Measurements from ENCODE around the gene PGAP6. TPM values are rescaled to one million over a fixed set of nuclear protein-coding genes. Genes with fewer than 3 reads are reported as not detected.

The PGAP6 gene
- total RNA-seq, 1 experiment from 2014 or later = 128 TPM

DNA sequence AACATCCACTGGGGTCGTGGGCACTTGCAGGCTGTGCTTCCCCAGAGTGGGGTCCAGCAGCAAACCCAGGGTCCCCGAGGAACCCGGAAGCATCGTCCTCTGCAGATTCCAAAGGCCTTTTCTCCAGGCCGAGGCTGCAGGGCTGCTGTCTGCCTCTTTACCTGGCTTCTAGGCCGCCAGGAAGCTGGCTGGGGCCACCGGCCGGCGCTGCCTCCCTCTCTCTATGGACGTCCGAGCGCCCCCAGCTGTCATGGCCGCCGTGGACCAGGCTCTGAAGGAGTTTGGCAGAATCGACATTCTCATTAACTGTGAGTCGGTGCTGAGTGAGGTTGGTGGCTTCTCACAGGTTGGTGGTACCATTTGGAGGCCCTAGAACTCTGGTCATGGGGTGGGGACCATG lies 25.5 kb upstream of the PGAP6 start:
- intact Hi-C loops (cut with micrococcal nuclease; ENCODE audit: unreplicated experiment) = no loop called here
- no peaks in the 10 kb centered on the region; the same call in 1 of the 2 replicates for H3K36me3 ChIP-seq (ENCODE audit: control insufficient read depth, insufficient read depth, low read length)
- 0 out of 2 replicates have a peak, but pooled peaks have one; percentile 15 for ATAC-seq
- peaks cover 3% of the 10 kb centered on the region; the same call in 1 of the 2 replicates for H3K4me1 ChIP-seq (ENCODE audit: control insufficient read depth, insufficient read depth, low read length)
- H3K4me3 ChIP-seq (ENCODE audit: low read depth in 2 of 2, low read length in 2 of 2) = no peak overlapping the region
- in situ Hi-C loops (cut with HindIII; ENCODE audit: low pct_unique_long_range_greater_than_20kb, low sequenced_read_pairs) = no loop called here
- no TSS peak for BruUV-seq (replicated peaks)
- POLR2A ChIA-PET = no interaction called here
- H3K27me3 ChIP-seq (ENCODE audit: control insufficient read depth, insufficient read depth, low read length) = no peaks in the 10 kb centered on the region
- no peak for TF ChIP-seq POLR2AphosphoS5 (IDR thresholded peaks at IDR 0.05; ENCODE audit: low read depth, low read length)
- no peak for TF ChIP-seq SIN3A (IDR thresholded peaks at IDR 0.05; ENCODE audit: borderline replicate concordance, insufficient read depth, low read depth, low read length)
- no peak for TF ChIP-seq TCF7L2 (IDR thresholded peaks at IDR 0.05; ENCODE audit: low read depth, low read length)
- TF ChIP-seq, protein P1, sequence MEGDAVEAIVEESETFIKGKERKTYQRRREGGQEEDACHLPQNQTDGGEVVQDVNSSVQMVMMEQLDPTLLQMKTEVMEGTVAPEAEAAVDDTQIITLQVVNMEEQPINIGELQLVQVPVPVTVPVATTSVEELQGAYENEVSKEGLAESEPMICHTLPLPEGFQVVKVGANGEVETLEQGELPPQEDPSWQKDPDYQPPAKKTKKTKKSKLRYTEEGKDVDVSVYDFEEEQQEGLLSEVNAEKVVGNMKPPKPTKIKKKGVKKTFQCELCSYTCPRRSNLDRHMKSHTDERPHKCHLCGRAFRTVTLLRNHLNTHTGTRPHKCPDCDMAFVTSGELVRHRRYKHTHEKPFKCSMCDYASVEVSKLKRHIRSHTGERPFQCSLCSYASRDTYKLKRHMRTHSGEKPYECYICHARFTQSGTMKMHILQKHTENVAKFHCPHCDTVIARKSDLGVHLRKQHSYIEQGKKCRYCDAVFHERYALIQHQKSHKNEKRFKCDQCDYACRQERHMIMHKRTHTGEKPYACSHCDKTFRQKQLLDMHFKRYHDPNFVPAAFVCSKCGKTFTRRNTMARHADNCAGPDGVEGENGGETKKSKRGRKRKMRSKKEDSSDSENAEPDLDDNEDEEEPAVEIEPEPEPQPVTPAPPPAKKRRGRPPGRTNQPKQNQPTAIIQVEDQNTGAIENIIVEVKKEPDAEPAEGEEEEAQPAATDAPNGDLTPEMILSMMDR (IDR thresholded peaks at IDR 0.05) = no peak
- TF ChIP-seq, protein P2, sequence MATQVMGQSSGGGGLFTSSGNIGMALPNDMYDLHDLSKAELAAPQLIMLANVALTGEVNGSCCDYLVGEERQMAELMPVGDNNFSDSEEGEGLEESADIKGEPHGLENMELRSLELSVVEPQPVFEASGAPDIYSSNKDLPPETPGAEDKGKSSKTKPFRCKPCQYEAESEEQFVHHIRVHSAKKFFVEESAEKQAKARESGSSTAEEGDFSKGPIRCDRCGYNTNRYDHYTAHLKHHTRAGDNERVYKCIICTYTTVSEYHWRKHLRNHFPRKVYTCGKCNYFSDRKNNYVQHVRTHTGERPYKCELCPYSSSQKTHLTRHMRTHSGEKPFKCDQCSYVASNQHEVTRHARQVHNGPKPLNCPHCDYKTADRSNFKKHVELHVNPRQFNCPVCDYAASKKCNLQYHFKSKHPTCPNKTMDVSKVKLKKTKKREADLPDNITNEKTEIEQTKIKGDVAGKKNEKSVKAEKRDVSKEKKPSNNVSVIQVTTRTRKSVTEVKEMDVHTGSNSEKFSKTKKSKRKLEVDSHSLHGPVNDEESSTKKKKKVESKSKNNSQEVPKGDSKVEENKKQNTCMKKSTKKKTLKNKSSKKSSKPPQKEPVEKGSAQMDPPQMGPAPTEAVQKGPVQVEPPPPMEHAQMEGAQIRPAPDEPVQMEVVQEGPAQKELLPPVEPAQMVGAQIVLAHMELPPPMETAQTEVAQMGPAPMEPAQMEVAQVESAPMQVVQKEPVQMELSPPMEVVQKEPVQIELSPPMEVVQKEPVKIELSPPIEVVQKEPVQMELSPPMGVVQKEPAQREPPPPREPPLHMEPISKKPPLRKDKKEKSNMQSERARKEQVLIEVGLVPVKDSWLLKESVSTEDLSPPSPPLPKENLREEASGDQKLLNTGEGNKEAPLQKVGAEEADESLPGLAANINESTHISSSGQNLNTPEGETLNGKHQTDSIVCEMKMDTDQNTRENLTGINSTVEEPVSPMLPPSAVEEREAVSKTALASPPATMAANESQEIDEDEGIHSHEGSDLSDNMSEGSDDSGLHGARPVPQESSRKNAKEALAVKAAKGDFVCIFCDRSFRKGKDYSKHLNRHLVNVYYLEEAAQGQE (IDR thresholded peaks at IDR 0.05; ENCODE audit: insufficient read depth in 1 of 2, low read depth in 2 of 2, low read length in 1 of 2) = no peak
- CTCF ChIA-PET = no interaction called here
- H3K27ac ChIP-seq (ENCODE audit: low read length) = no peak overlapping the region
- DNase-seq (ENCODE audit: low read depth, low spot score) = no peak
- no peaks in the 10 kb centered on the region for H3K9me3 ChIP-seq (ENCODE audit: control insufficient read depth, insufficient read depth, low read depth, low read length)

DNA sequence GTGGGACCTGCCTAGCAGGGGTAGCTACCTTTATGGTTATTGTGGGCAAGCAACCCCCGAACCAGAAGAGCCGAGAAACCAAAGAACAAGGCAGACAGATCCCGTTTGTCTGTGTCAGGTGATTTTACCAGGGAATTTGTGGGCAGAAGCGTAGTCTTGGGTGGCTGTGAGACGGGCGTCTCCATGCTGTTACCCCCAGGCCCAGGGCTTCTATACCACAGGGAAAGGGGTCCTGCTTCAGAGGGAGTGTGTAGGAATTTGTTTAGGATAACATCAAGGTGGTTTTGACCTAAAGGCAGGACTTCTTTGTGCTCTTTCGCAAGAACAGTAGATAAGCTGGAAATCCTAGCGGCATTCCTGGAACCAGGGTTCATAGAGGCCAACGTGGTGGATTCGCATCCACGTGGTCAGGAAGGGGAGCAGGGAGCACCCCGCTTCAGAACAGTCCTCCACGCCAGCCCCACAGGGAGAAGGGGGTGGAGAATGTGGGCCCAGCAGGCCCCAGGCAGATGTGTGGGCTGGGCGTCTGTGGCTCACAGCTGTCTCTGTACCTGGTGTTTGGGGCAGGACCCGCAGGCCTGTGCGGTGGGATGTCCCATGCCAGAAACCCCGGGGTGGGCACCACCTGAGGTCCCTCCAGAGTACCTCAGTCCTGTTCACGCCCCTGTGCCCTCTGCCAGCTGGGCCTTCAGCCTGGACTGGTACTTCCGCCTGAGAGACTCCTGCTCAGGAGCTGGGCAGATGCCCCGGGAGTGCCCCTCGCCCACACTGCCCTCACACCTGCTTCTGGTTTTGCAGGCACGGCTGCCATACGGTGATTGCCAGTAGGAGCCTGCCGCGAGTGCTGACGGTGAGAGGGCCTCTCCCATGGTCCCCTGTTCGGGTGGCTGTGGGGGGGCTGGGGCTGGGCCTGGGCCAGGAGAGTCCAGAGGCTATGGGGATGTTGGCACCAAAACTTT lies 24.0 kb upstream of the PGAP6 start:
- Histone ChIP-seq H3K27ac (ENCODE audit: low read length) (no peak overlapping the region; the same call in 1 of the 2 replicates), H3K4me1 (ENCODE audit: control insufficient read depth, insufficient read depth, low read length) (peaks cover 3% of the 10 kb centered on the region; the same call in 1 of the 2 replicates), H3K4me3 (ENCODE audit: low read depth in 2 of 2, low read length in 2 of 2) (no peak overlapping the region), H3K27me3 (ENCODE audit: control insufficient read depth, insufficient read depth, low read length) (no peaks in the 10 kb centered on the region), H3K9me3 (ENCODE audit: control insufficient read depth, insufficient read depth, low read depth, low read length) (no peaks in the 10 kb centered on the region), H3K36me3 (ENCODE audit: control insufficient read depth, insufficient read depth, low read length) (no peaks in the 10 kb centered on the region; the same call in 1 of the 2 replicates)
- in situ Hi-C loops (cut with HindIII; ENCODE audit: low pct_unique_long_range_greater_than_20kb, low sequenced_read_pairs) = no loop called here
- DNase-seq (ENCODE audit: low read depth, low spot score) (no peak), ATAC-seq (no peak)
- TSS peak; percentile 14 for BruUV-seq (replicated peaks)
- ChIA-PET CTCF (no interaction called here), POLR2A (interaction anchor here (0.6 kb wide), 1 partner anchor 39 kb away, joined by 5 read pairs; no protein-coding TSS in a partner anchor)
- intact Hi-C loops (cut with micrococcal nuclease; ENCODE audit: unreplicated experiment) = no loop called here
- TF ChIP-seq, protein P1 (IDR thresholded peaks at IDR 0.05) = no peak
- TF ChIP-seq SIN3A (IDR thresholded peaks at IDR 0.05; ENCODE audit: borderline replicate concordance, insufficient read depth, low read depth, low read length) (no peak), TCF7L2 (IDR thresholded peaks at IDR 0.05; ENCODE audit: low read depth, low read length) (no peak), POLR2AphosphoS5 (IDR thresholded peaks at IDR 0.05; ENCODE audit: low read depth, low read length) (no peak)
- TF ChIP-seq, protein P2 (IDR thresholded peaks at IDR 0.05; ENCODE audit: insufficient read depth in 1 of 2, low read depth in 2 of 2, low read length in 1 of 2) = no peak
